ENCODE results near the gene GANC.
"Not testable (repeated sequence)": the region's sequence is repeated elsewhere in the genome, so short reads cannot be mapped to it uniquely, and the experiment has no call there.

GANC gene, protein sequence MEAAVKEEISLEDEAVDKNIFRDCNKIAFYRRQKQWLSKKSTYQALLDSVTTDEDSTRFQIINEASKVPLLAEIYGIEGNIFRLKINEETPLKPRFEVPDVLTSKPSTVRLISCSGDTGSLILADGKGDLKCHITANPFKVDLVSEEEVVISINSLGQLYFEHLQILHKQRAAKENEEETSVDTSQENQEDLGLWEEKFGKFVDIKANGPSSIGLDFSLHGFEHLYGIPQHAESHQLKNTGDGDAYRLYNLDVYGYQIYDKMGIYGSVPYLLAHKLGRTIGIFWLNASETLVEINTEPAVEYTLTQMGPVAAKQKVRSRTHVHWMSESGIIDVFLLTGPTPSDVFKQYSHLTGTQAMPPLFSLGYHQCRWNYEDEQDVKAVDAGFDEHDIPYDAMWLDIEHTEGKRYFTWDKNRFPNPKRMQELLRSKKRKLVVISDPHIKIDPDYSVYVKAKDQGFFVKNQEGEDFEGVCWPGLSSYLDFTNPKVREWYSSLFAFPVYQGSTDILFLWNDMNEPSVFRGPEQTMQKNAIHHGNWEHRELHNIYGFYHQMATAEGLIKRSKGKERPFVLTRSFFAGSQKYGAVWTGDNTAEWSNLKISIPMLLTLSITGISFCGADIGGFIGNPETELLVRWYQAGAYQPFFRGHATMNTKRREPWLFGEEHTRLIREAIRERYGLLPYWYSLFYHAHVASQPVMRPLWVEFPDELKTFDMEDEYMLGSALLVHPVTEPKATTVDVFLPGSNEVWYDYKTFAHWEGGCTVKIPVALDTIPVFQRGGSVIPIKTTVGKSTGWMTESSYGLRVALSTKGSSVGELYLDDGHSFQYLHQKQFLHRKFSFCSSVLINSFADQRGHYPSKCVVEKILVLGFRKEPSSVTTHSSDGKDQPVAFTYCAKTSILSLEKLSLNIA (N-terminal part only)
- 11.4 to 64.1 (median 30.0) reads per million in 9 experiments for total RNA-seq

DNA sequence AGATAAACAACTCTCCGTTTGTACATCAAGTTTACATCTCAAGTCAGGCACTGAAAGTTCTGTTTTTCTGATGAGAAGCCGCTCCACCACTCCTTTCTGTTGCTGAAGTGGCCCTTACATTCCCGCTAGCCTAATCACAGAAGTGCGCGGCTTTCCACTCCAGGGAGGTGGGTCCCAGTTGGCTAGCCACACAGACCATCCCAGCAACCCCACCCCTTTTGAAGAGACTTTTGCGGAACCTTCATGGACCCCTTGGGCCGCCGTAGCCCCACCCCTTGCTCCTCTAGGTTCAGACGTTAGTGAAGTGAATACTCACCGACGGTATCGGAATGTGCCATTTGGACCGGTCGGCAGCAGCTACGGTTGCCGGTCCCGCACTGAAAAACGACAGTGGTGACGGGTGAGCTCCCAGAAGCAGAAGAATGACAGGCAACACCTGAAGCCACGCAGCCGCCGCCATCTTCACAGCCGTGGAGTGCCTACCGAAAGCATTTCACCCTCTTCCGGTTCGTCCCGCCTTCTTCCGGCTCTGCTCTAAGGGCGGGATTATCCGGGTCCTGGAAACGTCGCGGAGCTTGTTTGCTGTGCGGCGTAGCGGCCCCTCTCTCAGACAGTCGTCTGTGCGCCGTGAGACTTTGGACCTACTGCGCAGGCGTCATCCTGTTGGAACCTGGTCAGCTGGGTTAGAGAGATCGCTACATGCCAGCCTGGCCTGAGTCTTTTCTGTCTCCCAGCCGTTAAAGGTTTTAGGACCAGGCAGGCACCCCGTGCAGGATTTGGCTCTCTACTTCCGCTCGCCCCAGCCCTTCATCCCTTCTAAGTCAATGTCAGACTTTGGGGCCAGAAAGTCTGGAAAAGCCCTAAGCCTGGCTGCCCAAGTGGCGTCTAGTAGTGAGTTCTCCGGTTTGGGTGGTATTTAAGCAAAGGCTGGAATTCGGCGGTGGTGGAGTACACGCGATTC lies at the start of gene GANC, which contains the start of gene TMEM87A:
Gene GANC, plus strand, starts transcription at position 263 of the 961 bp plus-strand sequence. CDS start 1,281 bp downstream, outside the sequence.
Gene TMEM87A, minus strand, starts transcription at position 495 of the 961 bp plus-strand sequence. Its CDS starts 35 bp downstream, at position 460.
- Mint-ChIP-seq H3K36me3 (ENCODE audit: insufficient read depth) (peaks cover 23% of the 10 kb centered on the region), H3K4me1 (ENCODE audit: low read depth in 2 of 2) (peaks cover 41 to 47% of the 10 kb centered on the region in 2 donors), H3K27ac (peak within 1 kb of the TSS; percentile 99), H3K4me3 (peak within 1 kb of the TSS; percentile 98 to 99), H3K27me3 (no peaks in the 10 kb centered on the region), H3K9me3 (no peaks in the 10 kb centered on the region)
- DNase-seq (peak; percentile 90 to 93 (median 92)), ATAC-seq (replicated peaks) (peak; percentile 92)

- ATAC-seq (replicated peaks) (no peak), DNase-seq (no peak)
- H3K9me3 Mint-ChIP-seq, result no peaks in the 10 kb centered on the region
- no peaks in the 10 kb centered on the region for H3K27me3 Mint-ChIP-seq
- H3K4me3 Mint-ChIP-seq, result no peak overlapping the region
- H3K27ac Mint-ChIP-seq, result no peak overlapping the region
- H3K4me1 Mint-ChIP-seq (ENCODE audit: low read depth in 2 of 2), result no peaks in the 10 kb centered on the region
- H3K36me3 Mint-ChIP-seq (ENCODE audit: insufficient read depth), result peaks cover 56% of the 10 kb centered on the region
Measured at GRCh38 chr15:42226648-42227047, 46.4 kb upstream of the GANC start.

DNA sequence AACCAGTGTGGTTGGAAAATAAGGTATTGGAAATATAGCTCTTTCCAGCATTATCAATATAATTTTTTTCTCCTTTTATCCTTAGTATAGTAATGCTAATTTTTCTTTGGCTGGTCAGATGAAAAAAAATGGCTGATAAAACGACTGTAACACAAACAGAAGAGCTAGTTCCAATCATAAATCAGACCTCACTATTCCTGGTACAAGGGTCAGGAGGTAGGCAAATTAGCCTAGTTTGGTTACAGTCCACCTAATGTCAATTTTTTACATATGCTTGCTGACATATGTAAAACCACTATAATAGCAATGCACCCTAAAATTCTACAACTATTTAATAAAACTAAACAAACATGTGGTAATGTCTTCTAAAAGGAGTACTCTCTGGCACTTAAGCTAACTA lies 45.0 kb upstream of the GANC start:
- Mint-ChIP-seq H3K9me3 (no peaks in the 10 kb centered on the region), H3K27me3 (no peaks in the 10 kb centered on the region), H3K27ac (peak overlapping the region in 1 of 2 donors; percentile 47), H3K36me3 (ENCODE audit: insufficient read depth) (peaks cover 58% of the 10 kb centered on the region), H3K4me3 (no peak overlapping the region), H3K4me1 (ENCODE audit: low read depth in 2 of 2) (no peaks in the 10 kb centered on the region)
- DNase-seq, result no peak
- ATAC-seq (replicated peaks), result no peak

GRCh38 chr15:42228981-42229380 lies 44.0 kb upstream of the GANC start:
- not testable (repeated sequence) for H3K4me3 Mint-ChIP-seq; ATAC-seq (replicated peaks); H3K9me3 Mint-ChIP-seq; H3K27me3 Mint-ChIP-seq; H3K4me1 Mint-ChIP-seq (ENCODE audit: low read depth in 2 of 2); DNase-seq
- Mint-ChIP-seq H3K27ac (peak overlapping the region in 1 of 2 donors; percentile 47), H3K36me3 (ENCODE audit: insufficient read depth) (peaks cover 57% of the 10 kb centered on the region)

GRCh38 chr15:42231088-42231487 lies 41.9 kb upstream of the GANC start:
- H3K27ac Mint-ChIP-seq, result peak overlapping the region; percentile 39 to 53
- peaks cover 0 to 6% of the 10 kb centered on the region in 2 donors for H3K4me1 Mint-ChIP-seq (ENCODE audit: low read depth in 2 of 2)
- peaks cover 54% of the 10 kb centered on the region for H3K36me3 Mint-ChIP-seq (ENCODE audit: insufficient read depth)
- no peak overlapping the region for H3K4me3 Mint-ChIP-seq
- H3K27me3 Mint-ChIP-seq, result no peaks in the 10 kb centered on the region
- ATAC-seq (replicated peaks) (no peak), DNase-seq (no peak)
- H3K9me3 Mint-ChIP-seq, result no peaks in the 10 kb centered on the region

DNA sequence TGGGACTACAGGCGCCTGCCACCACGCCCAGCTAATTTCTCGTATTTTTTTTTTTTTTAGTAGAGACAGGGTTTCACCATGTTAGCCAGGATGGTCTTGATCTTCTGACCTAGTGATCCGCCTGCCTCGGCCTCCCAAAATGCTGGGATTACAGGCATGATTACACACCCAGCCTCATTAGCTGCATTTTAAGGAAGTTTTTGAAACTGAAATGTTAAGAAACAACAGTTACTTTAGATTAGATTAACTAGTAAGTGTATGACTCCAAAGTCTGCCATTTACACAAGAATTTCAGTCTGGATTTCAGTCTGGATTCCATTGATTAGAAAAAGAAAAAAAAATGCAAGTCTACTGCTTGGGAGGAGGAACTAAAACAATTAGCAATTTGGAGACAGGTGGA lies 40.4 kb upstream of the GANC start:
- Mint-ChIP-seq H3K36me3 (ENCODE audit: insufficient read depth) (peaks cover 58% of the 10 kb centered on the region), H3K9me3 (no peaks in the 10 kb centered on the region), H3K27me3 (no peaks in the 10 kb centered on the region), H3K27ac (no peak overlapping the region), H3K4me3 (no peak overlapping the region), H3K4me1 (ENCODE audit: low read depth in 2 of 2) (peaks cover 0 to 10% of the 10 kb centered on the region in 2 donors)
- no peak for DNase-seq
- no peak for ATAC-seq (replicated peaks)

- no peak for ATAC-seq (replicated peaks)
- Mint-ChIP-seq H3K4me1 (ENCODE audit: low read depth in 2 of 2) (peaks cover 0 to 10% of the 10 kb centered on the region in 2 donors), H3K9me3 (no peaks in the 10 kb centered on the region), H3K27ac (no peak overlapping the region), H3K36me3 (ENCODE audit: insufficient read depth) (peaks cover 63% of the 10 kb centered on the region), H3K4me3 (no peak overlapping the region), H3K27me3 (no peaks in the 10 kb centered on the region)
- DNase-seq, result no peak
Measured at GRCh38 chr15:42233107-42233506, 39.9 kb upstream of the GANC start.

DNA sequence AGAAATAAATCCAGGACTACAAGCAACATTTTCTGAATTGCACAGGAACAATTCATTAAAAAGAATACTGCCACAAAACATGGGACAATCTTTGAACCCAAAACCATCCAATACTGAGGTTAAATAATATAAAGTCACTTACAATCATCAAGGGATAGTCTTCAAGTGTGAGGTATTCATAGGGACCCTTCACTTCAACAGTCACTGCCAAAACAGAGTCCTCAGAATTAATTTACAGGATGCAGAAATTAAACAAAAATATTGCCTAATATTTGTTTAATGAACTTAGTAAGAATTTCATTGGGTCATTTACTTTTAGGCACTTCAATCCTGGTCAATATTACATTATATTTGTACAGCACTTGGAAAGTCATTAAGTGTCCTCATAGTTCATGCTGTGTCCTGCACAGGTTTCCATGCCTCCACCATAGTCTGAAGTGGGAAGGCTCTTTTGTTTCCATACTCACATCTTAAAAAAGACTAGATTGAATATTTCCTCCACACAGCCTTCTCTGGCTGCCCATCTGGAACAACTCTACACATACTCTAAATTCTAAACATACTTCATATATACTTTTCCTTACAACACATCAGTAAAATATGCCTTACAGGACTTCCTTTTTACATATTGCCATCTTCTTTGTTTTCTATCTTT lies 33.3 kb upstream of the GANC start:
- Mint-ChIP-seq H3K27me3 (no peaks in the 10 kb centered on the region), H3K4me1 (ENCODE audit: low read depth in 2 of 2) (peaks cover 1 to 14% of the 10 kb centered on the region in 2 donors), H3K27ac (peak overlapping the region in 1 of 2 donors; percentile 4), H3K4me3 (no peak overlapping the region), H3K36me3 (ENCODE audit: insufficient read depth) (peaks cover 75% of the 10 kb centered on the region), H3K9me3 (no peaks in the 10 kb centered on the region)
- ATAC-seq (replicated peaks) (no peak), DNase-seq (no peak)

- H3K27ac Mint-ChIP-seq, result no peak overlapping the region
- DNase-seq, result no peak
- no peak for ATAC-seq (replicated peaks)
- H3K9me3 Mint-ChIP-seq, result no peaks in the 10 kb centered on the region
- H3K4me1 Mint-ChIP-seq (ENCODE audit: low read depth in 2 of 2), result peaks cover 2 to 11% of the 10 kb centered on the region in 2 donors
- H3K27me3 Mint-ChIP-seq, result no peaks in the 10 kb centered on the region
- no peak overlapping the region for H3K4me3 Mint-ChIP-seq
- H3K36me3 Mint-ChIP-seq (ENCODE audit: insufficient read depth), result peaks cover 69% of the 10 kb centered on the region
Measured at GRCh38 chr15:42240823-42241222, 32.2 kb upstream of the GANC start.

- ATAC-seq (replicated peaks) (no peak), DNase-seq (no peak)
- H3K4me3 Mint-ChIP-seq, result no peak overlapping the region
- no peak overlapping the region for H3K27ac Mint-ChIP-seq
- H3K9me3 Mint-ChIP-seq, result peaks cover 0 to 3% of the 10 kb centered on the region in 2 donors
- peaks cover 50% of the 10 kb centered on the region for H3K36me3 Mint-ChIP-seq (ENCODE audit: insufficient read depth)
- peaks cover 2 to 29% of the 10 kb centered on the region in 2 donors for H3K4me1 Mint-ChIP-seq (ENCODE audit: low read depth in 2 of 2)
- no peaks in the 10 kb centered on the region for H3K27me3 Mint-ChIP-seq
Measured at GRCh38 chr15:42253300-42253699, 19.7 kb upstream of the GANC start.

DNA sequence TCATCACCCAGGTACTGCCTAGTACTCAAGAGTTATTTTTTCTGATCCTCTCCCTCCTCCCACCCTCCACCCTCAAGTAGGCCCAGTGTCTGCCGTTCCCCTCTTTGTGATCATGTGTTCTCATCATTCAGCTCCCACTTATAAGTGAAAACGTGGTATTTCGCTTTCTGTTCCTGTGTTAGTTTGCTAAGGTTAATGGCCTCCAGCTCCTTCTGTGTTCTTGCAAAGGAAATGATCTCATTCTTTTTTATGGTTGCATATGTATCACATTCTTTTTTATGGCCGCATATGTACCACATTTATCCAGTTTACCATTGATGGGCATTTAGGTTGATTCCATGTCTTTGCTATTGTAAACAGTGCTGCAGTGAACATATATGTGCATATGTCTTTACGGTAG lies 8.2 kb upstream of the GANC start:
- no peaks in the 10 kb centered on the region for H3K27me3 Mint-ChIP-seq
- peaks cover 81% of the 10 kb centered on the region for H3K36me3 Mint-ChIP-seq (ENCODE audit: insufficient read depth)
- no peaks in the 10 kb centered on the region for H3K9me3 Mint-ChIP-seq
- no peak for ATAC-seq (replicated peaks)
- H3K27ac Mint-ChIP-seq, result no peak overlapping the region
- H3K4me3 Mint-ChIP-seq, result no peak overlapping the region
- H3K4me1 Mint-ChIP-seq (ENCODE audit: low read depth in 2 of 2), result peaks cover 6 to 35% of the 10 kb centered on the region in 2 donors
- DNase-seq, result no peak

- no peak for DNase-seq
- H3K9me3 Mint-ChIP-seq, result no peaks in the 10 kb centered on the region
Measured at GRCh38 chr15:42267286-42267685, 5.7 kb upstream of the GANC start.

More at GRCh38 chr15:42267286-42267685, 5.7 kb upstream of the GANC start:
- Mint-ChIP-seq H3K36me3 (ENCODE audit: insufficient read depth) (peaks cover 61% of the 10 kb centered on the region), H3K27me3 (no peaks in the 10 kb centered on the region), H3K27ac (no peak overlapping the region), H3K4me1 (ENCODE audit: low read depth in 2 of 2) (peaks cover 17 to 44% of the 10 kb centered on the region in 2 donors), H3K4me3 (no peak overlapping the region)
- no peak for ATAC-seq (replicated peaks)
